NCI-H748 (cell line): Measurements from ENCODE around the gene TACR1.
"Not testable (repeated sequence)": the region's sequence is repeated elsewhere in the genome, so short reads cannot be mapped to it uniquely, and the experiment has no call there.

Source experiments
- DNase-seq: peaks from one replicate; lab custom pipeline; 2025; ENCODE audit not compliant: unreplicated experiment; lab: John Stamatoyannopoulos, UW

The TACR1 gene

DNA sequence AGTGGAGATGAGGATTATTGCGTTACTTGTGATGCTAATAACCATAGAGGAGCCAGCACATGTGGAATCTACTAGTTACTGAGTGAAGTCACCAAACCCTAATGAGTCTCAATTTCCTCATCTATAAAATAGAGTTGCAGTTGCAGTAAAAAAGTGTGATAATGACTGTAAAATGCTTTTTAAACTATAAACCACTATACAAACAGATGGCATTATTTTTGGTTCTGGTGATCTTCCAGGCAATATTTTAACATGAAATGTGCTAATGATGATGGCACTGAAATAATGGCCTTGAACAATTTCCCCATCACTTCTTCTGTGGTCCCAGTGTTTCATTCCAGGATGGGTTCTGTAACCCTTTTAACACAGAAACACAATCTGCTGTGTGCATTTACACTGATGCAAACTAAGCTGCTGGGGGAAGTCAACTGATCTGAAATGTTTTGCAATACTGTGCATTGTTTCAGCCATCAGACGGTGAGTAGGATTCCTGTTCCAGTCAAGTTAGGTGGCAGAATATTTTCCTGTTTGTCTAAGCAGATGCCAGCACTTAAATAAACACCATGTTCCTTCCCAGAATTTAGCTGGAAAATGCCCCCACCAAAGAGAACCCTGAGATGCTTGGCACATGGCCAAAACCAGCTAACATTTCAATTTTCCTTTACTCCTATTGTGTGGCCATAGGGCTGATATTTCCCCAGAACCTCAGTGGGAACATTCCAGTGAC, 52.6 kb downstream of the TACR1 start:
- peak; percentile 4 for DNase-seq

DNA sequence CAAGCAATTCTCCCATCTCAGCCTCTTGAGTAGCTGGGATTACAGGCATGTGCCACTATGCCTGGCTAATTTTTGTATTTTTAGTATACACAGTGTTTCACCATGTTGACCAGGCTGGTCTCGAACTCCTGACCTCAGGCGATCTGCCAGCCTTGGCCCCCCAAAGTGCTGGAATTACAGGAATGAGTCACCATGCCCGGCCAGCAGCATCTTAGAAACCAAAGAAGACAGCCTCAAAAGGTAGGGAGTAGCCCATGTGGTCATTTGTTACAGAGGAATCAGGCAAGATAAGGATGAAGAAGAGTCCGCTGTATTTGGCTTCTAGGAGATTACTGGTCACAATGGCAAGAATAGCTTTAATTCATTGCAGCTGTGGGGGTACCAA, 53.1 kb downstream of the TACR1 start:
- not testable (repeated sequence) for DNase-seq

DNA sequence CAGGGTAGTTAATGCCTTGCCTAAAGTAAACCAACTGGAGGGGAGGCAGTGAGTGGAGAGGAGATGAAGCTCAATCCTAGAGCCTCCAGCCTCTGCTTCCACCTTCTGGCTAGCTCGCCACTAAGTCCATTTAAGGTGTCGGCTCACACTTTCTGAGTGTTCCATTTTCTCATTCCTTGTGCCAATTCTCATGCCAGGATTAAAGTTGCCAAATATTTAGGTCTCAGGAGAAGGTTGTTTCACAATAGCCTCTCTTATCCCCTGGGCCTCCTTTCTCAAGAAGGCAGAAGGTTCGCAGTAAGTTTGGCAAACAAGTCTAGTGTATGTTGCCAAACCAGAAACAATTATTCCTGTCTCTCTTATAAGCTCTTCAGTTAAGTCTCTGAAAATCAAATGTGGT, 57.2 kb downstream of the TACR1 start:
- no peak for DNase-seq

DNA sequence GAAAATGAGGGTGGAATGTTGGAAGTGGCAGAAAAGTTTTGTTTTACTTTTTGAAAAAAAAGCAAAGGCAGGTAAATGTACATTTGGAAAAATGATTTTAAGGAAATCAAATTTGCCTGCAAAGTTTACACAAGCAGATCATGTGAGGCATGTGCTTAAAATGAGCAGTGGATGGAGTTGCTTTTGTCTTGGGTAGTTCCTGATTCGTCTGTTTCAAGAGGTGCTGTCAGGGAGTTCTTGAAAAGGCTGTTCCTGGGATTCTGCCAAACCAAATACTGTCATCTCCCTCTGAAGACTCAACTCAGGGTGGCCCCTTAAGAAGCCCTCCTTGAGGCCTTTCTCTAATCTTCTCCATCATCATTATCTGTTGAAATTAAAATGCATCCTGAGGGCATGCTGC, 59.0 kb downstream of the TACR1 start:
- no peak for DNase-seq

DNA sequence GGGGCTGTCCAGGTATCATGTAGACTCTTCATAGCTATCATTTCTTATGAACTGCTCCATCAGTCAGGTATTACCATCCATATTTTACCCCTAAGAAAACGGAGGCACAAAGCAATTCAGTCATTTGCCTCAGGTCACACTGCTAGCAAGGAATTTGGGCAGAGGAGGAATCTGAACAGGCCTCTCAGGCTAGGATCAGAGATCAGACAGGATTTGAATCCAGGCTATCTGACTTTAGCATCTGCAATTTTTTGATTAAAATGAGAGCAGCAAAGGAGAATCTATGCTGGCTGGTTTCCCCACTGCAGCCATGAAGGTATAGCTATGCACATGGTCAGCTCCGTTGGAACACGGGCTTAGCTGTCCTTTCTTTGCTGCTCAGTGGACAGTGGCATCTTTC, 60.1 kb downstream of the TACR1 start:
- DNase-seq: no peak

DNA sequence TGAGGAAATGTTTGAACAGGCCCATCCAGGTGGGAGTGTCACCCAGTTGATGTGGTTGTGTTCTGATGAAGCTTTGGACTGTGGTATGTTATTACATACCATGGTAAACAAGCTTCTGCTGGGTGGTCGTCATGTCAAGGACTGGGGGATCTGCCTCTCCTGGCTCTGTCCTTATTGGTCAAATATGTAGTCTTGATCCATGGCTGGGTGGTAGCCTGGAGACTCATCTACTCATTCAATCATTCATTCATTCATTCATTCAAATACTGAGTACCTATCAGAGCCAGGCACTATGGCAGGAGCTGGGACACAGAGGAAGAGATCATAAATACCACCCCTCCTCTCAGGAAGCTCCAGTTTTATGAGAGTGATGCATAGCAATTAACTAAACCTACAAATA, 60.8 kb downstream of the TACR1 start:
- no peak for DNase-seq

DNA sequence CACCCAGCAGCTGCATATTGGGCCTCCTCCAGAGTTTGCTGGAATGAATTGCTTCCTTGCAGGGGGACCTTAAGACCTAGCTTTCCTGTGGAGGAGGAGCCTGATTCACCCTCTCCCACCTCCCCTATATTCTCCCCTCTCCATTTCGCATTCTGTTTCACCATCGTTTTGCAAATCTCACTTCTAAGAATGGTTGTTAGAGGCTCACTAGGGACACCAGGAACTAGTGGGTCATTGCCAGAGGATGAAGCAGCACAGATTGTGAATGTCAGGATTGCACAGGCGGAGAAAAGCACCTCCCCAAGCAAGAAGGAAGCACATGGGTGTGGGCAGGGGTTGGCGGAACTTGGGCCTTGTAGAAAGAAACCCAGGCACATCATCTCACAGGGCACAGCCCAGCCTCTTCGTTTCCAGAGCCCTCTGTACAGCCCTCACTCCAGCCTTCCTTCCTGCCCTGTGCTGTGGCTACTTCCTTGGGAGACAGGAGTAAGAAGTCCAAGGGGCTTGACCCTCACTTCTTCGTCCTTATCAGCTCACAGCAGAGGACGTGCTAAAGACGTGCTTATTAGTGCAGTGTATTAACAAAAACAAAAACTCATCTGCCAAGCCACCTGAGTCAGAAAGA, 63.4 kb downstream of the TACR1 start:
- DNase-seq: no peak

DNA sequence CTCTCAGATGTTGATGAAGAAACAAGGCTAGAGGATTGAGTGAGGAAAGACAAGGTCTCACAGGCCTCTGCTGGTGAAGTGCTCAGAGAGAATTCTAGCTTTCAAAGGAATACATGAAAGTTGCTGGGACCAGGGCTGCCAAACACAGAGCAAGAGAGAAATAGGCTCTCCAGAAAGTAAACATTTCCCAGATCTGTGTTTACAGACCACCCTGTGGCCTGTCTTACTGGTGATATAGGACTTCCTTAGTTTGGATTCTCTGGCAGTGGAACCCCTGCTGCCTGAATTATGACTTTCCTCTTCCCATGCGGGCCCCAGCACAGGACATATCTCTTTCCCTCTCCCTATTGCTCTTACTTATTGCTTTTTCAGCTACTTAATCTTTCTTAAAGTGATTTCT, 64.5 kb downstream of the TACR1 start:
- no peak for DNase-seq

DNA sequence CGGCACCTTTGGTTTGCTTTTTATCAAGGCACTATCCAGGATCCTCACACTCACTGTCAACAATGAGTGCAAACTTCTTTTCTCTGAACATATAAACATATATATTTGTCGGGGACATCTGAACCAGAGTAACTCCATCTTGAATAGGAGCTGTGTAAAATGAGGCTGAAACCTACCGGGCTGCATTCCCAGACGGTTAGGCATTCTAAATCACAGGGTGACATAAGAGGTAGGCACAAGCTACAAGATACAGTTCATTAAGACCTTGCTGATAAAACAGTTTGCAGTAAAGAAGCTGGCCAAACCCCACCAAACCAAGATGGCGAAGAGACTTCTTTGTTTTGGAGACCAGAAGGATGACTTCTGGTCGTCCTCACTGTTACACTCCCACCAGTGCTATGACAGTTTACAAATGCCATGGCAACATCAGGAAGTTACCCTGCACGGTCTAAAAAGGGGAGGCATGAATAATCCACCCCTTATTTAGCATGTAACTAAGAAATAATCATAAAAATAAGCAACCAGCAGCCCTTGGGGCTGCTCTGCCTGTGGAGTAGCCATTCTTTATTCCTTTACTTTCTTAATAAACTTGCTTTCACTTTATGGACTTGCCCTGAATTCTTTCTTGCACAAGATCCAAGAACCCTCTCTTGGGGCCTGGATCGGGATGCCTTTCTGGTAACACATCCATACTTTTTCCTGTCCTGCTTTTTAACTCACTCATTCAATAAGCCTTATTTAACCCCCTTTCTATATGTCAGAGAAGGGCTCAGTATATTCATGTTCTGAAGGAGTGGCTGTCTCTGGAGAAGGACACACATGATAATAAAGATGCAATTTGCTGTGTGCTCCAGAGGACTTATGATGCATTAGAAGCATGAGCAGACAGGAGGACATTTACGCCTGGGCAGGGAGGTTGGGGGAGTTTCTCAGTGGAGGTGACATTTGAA, 65.4 kb downstream of the TACR1 start:
- no peak for DNase-seq

DNA sequence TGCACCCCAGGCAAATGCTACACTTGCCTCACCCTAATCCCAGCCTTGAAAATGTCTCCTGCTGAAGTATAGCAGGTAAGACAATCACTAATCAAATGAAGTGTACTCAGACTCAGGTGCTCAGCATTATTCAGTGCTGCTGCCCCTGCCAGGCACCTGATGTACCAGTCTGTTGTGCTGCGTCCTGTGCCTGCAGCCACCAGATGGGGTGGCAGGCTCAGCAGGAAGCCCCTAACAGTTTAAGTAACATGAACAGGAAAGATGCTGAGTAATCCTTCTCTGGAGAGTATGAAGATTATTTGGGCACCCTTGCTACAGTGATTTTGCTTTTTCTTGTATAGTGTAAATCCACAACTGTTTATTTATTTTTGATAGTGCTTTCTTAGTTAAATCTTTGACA, 69.1 kb downstream of the TACR1 start:
- DNase-seq: no peak

DNA sequence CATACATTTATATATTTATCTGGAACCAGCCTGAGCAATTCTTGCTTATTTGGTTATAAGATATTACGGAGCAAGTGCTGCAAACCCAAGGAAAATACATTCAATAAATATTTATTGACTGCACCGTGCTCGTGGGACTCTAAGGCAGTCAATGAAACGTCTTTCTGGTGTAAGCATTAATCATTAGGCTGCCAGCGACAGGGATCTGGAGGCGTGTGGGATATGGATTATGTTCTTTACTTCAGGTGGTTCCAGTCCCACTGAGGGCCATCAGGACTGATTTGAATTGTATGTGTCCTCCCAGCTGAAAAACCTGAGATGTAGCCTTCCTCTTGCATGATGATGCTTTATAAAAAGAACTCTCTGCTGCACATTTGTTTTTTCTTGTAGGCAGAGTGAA, 75.4 kb downstream of the TACR1 start:
- DNase-seq: no peak

DNA sequence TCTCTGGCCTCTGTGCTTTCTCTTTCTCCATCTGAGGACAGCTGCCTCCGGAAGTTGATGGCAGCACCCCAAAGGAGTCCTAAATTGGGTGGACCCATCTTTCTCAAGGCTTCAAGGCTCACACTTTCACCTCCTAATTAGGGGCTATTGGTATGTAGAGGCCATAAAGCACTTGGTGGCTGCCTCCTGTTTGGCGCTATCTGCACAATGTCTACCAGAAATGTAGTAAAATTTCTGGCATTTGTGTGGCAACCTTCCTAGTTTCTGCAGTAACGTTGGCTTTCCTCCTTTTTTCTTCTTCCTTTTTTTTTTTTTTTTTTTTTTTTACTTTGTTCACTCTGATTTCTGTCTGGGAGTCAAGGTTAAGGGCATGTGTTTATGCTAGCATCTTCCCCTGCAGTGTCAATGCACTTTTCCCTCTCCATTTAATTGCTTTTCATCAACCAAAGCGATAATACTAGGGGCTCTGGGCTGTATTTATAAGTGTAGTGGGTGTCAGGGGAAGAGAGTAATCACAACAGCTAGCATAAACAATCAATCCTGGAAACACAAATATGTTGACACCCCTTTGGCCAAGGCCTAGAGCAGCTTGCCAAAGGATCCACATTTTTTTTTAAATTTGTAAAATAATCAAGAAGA, 86.0 kb downstream of the TACR1 start:
- DNase-seq: no peak

DNA sequence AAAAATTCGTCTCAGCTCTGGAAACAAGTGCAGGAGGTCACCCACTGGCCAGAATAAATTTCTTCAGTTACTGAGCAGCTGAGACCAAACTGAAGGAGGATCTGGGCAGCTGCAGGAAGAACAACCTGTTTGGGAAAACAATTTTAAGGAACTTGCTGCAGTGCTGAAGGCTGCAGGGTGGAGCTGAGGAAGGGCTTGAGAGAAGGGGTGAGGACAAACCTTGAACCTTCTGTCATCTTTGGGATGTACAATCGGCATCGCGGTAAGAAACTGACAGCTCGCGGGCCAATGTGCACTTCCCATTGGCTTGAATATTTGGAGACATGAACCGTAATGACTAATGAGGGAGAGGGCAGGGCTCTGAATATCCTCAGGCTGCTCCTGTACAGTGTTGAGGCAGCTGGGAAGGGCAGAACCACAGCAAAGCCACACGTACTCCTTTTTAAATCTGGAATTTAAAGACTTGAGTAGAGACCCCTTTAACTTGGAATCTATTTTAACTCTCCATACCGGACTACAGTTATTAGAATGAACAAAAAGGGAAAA, 90.3 kb downstream of the TACR1 start:
- DNase-seq: no peak

DNA sequence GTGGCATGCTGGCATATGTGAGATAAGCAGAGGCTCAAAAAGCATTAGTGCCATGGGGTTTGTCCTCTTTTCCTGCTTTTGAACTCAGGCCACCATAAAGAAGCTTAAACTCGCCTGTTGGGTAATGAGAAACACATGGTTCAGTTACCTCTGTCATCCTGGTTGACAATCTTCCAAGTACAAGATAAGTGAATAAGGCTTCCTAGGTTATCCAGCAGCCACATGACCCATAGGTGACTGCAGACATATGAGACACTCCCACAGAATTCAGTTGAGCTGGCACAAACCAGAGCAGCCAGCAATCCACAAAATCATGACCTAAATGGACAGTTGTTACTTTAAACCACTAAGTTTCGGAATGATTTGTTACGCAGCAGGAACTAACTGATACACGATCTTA, 97.3 kb downstream of the TACR1 start:
- no peak for DNase-seq

DNA sequence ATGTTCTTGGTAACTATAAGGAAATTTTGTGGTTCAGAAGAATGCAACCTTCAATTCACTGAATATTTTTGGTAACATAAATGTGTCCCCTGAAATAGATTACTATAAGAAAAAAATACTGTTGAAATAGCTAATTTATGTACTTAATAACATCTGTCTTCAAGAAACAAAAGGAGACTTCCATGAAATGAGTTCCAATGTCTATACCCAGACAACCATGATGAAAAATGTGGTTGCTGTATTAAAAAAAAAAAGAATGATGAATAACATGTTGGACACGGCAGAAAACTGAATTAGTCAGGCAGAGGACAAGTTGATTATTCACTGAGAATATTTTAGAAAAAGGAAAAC, 98.5 kb downstream of the TACR1 start:
- DNase-seq: no peak

DNA sequence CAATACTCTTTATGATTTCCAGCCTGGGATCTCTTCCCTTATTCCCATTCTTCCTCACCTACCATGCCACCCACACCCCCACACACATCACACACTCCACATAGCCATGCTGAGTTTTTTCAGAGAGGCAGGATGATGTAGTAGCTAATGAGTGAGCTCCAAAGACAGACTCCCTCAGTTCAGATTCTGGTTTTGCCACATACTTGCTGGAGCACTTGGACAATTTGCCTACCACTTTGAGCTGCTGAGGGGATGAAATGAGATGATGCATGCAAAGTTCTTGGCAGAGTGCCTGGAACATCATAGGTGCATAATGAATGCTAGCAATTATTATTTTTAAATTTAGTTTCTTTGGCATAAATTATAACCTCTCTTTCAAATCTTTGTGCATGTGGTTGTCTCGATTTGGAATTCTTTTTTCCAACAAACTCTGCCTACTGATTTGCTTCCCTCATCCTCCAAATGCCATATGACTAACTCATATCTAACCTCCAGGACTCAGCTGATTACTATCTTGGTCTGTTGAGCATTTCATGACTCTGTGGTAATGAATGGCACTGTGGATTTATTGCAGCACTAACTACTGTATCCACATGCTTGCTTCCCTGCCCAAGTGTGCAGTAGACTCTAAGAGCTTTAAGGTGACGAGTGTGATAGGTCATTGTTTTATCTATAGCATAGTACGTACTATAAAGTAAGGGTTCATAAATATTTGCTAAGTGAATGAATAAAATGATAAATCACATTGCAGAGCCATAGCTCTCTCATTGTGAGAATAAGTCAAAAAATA, 99.1 kb downstream of the TACR1 start:
- peak; percentile 5 for DNase-seq

DNA sequence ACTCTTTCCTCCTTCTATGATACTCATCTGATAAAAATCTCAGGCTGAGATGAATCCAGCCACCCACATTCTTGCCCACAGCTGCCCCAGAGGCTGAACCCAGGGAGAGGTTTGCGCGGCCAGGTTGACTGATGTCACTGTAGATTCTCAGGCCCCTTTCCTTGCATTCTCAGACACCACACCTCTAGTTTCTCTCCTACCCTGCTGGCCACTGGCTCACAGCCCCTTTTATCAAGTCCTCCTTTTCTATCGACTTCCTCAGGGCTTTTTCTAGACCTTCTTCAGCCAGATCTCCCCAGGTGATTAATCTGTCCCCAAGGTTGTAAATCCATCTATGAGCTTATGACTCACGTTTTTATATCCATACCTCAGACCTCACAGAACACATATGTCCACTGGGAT, 99.8 kb downstream of the TACR1 start:
- no peak for DNase-seq

DNA sequence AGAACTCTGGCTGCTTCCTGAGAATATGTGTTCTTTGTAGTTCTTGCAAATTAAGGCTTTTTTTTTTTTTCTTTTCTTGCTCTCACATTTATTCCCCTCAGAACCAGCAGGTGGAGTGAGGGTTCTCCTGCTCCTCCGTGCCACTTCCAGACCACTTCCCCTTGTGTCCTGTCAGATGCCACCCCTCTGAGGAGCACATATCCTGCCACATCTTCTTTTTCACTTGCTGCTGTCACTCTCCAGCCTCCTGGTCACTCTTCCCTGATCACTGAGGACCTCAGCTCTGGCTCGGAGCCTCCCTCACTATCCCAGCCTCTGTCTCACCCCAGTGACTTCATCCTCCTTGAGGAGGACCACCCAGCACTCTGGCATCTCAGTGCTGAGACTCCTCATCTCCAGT, 100.5 kb downstream of the TACR1 start:
- DNase-seq: peak; percentile 27

DNA sequence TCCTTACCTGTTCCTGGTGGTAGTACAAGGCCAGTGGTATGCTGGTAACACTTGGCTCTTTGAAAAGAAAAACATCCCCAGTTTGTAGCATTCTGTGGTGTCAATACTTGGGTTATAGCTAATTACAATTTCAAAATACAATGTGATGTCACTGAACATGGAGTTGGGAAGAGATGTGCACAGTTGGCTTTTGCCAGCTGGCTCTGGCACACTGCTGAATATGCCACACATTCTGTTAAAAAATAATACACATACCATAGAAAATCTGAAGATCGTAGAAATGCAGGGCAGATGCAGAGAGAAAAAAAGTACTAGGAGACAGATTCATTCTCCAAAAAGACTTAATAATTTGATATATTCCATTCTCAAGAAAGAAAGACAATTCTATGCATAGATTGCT, 101.5 kb downstream of the TACR1 start:
- DNase-seq: no peak

DNA sequence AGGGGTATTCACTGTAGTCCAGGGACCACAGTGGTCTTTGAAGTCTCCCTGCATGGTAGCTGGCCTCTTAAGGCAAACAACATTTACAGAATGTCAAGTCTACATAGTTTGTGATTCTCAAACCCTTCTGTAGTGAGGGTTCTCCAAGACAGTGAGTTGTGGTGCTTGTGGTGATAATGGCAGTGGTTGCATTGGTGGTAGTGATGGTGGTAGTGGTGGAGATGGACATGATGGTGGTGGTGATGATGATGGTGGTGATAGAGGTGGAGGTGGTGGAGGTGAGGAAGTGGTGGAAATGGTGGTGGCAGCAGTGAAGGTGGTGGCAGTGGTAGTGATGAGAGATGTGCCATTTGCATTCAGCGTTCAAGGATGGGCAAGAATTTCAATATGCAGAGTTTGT, 104.9 kb downstream of the TACR1 start:
- DNase-seq: no peak
